DOHH2 (cell line): ENCODE results near the gene BBS9.

Experiments used
- H3F3A ChIP-seq: fragments of 200-600 bp; sonication (generic), shearing (Covaris generic); 2 replicates; pipeline ENCODE4 v1.6.0; 2016; ENCODE audit warnings: antibody characterized with exemption, mild to moderate bottlenecking; ENCODE audit not compliant: control insufficient read depth, insufficient read depth
- H3K27ac ChIP-seq: fragments of 200-600 bp; sonication (generic); 2 replicates; pipeline ENCODE4 v1.5.1; 2014; ENCODE audit warnings: low read depth, mild to moderate bottlenecking, low read length, moderate library complexity
- H3K27me3 ChIP-seq: fragments of 200-600 bp; sonication (generic); 2 replicates; pipeline ENCODE4 v1.6.1; 2014; ENCODE audit warnings: mild to moderate bottlenecking, low read length, mixed read lengths; ENCODE audit not compliant: control insufficient read depth
- H3K36me3 ChIP-seq: fragments of 200-600 bp; sonication (generic); 2 replicates; pipeline ENCODE4 v1.6.1; 2014; ENCODE audit warnings: mild to moderate bottlenecking, low read length, moderate library complexity, mixed read lengths; ENCODE audit not compliant: control insufficient read depth
- H3K4me1 ChIP-seq: fragments of 200-600 bp; sonication (generic); 2 replicates; pipeline ENCODE4 v1.6.1; 2014; ENCODE audit warnings: mild to moderate bottlenecking, low read length, mixed read lengths; ENCODE audit not compliant: control insufficient read depth
- H3K4me2 ChIP-seq: fragments of 200-600 bp; sonication (generic); 2 replicates; pipeline ENCODE4 v1.6.0; 2014; ENCODE audit warnings: mild to moderate bottlenecking, low read length, moderate library complexity
- H3K4me3 ChIP-seq: fragments of 200-600 bp; sonication (generic); 2 replicates; pipeline ENCODE4 v1.5.1; 2014; ENCODE audit warnings: mild to moderate bottlenecking, low read length, mixed read lengths
- H3K79me2 ChIP-seq: fragments of 200-600 bp; sonication (generic); 2 replicates; pipeline ENCODE4 v1.6.1; 2014; ENCODE audit warnings: mild to moderate bottlenecking, low read length, mixed read lengths; ENCODE audit not compliant: control insufficient read depth
- H3K9me2 ChIP-seq: fragments of 200-600 bp; sonication (generic); replicated peaks from 2 replicates; pipeline ENCODE4 v1.6.1; 2014; ENCODE audit warnings: mild to moderate bottlenecking, low read length, mixed read lengths; ENCODE audit not compliant: control insufficient read depth
- H3K9me3 ChIP-seq: fragments of 200-600 bp; sonication (generic); 2 replicates; pipeline ENCODE4 v1.6.1; 2014; ENCODE audit warnings: antibody characterized with exemption, low read length, mixed read lengths; ENCODE audit not compliant: control insufficient read depth, insufficient read depth
- H4K20me1 ChIP-seq: fragments of 200-600 bp; sonication (generic); 2 replicates; pipeline ENCODE4 v1.6.0; 2014; ENCODE audit warnings: low read depth, mild to moderate bottlenecking, antibody characterized with exemption, low read length, moderate library complexity; ENCODE audit not compliant: control insufficient read depth, insufficient read depth
- EZH2phosphoT487 ChIP-seq: fragments of 200-600 bp; sonication (generic); IDR thresholded peaks from 2 replicates; pipeline ENCODE4 v1.6.1; 2017; ENCODE audit warnings: borderline replicate concordance, mild to moderate bottlenecking, antibody characterized with exemption, low read length, moderate library complexity, mixed read lengths
- TF ChIP-seq, protein P1 (sequence below): fragments of 200-600 bp; sonication (generic); IDR thresholded peaks from one replicate; pipeline ENCODE4 v1.5.1; 2014; ENCODE audit warnings: antibody characterized with exemption, mild to moderate bottlenecking, low read depth, low read length; ENCODE audit not compliant: poor library complexity, severe bottlenecking

Gene BBS9

DNA sequence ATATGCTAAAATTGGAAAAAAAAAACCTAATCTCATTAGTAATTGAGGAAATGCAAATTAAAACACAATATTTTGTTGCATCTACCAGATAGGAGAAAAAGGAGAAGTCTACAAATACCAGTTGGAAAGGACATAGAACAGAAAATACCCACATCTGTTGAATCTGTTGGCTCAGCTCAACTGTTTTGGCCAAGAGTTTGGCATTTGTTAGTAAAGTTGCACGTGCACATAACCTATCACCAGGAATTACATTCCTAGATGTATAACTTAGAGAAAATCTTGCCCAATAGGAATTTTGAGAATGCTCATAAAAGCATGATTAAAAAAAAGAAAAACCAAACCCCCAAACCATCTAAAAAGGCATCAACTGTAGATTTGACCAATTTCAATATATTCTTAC lies 493.9 kb downstream of the BBS9 start:
- H3K36me3 ChIP-seq = no peaks in the 10 kb centered on the region
- no peaks in the 10 kb centered on the region for H4K20me1 ChIP-seq
- no peaks in the 10 kb centered on the region for H3K79me2 ChIP-seq
- H3K4me3 ChIP-seq = no peak overlapping the region
- peaks cover 8% of the 10 kb centered on the region for H3K4me1 ChIP-seq
- H3K9me2 ChIP-seq = no peaks in the 10 kb centered on the region
- peaks cover 5% of the 10 kb centered on the region; the same call in 1 of the 2 replicates for H3K9me3 ChIP-seq
- H3K4me2 ChIP-seq = no peak overlapping the region
- no peaks in the 10 kb centered on the region for H3F3A ChIP-seq
- no peak for TF ChIP-seq EZH2phosphoT487
- TF ChIP-seq, protein P1, sequence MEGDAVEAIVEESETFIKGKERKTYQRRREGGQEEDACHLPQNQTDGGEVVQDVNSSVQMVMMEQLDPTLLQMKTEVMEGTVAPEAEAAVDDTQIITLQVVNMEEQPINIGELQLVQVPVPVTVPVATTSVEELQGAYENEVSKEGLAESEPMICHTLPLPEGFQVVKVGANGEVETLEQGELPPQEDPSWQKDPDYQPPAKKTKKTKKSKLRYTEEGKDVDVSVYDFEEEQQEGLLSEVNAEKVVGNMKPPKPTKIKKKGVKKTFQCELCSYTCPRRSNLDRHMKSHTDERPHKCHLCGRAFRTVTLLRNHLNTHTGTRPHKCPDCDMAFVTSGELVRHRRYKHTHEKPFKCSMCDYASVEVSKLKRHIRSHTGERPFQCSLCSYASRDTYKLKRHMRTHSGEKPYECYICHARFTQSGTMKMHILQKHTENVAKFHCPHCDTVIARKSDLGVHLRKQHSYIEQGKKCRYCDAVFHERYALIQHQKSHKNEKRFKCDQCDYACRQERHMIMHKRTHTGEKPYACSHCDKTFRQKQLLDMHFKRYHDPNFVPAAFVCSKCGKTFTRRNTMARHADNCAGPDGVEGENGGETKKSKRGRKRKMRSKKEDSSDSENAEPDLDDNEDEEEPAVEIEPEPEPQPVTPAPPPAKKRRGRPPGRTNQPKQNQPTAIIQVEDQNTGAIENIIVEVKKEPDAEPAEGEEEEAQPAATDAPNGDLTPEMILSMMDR = no peak
- H3K27me3 ChIP-seq = no peaks in the 10 kb centered on the region
- H3K27ac ChIP-seq = no peak overlapping the region

DNA sequence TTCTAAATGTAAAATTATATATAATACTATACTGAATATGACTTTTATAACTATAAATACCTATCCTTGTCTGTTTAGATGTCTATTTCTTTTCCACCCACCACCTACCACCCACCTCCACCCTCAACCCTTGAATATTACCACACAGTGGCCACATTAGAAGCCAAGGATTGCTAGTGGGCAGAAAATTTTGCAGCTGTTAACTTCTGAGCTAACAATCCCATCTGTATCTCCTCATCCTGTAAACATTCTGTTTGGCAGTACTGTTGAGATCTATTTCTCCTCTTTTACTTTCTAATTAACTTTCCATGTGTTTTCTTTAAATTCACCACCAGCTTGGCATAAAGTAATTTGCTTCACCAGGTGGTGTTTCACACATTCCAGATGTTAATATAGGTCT lies 494.9 kb downstream of the BBS9 start:
- TF ChIP-seq, protein P1 = no peak
- no peak for TF ChIP-seq EZH2phosphoT487
- peaks cover 5% of the 10 kb centered on the region; the same call in 1 of the 2 replicates for H3K9me3 ChIP-seq
- H3K9me2 ChIP-seq = no peaks in the 10 kb centered on the region
- H4K20me1 ChIP-seq = no peaks in the 10 kb centered on the region
- no peaks in the 10 kb centered on the region for H3K27me3 ChIP-seq
- no peak overlapping the region for H3K4me3 ChIP-seq
- no peaks in the 10 kb centered on the region for H3K79me2 ChIP-seq
- H3F3A ChIP-seq = no peaks in the 10 kb centered on the region
- no peak overlapping the region for H3K4me2 ChIP-seq
- H3K27ac ChIP-seq = no peak overlapping the region
- H3K4me1 ChIP-seq = peaks cover 8% of the 10 kb centered on the region
- H3K36me3 ChIP-seq = no peaks in the 10 kb centered on the region

DNA sequence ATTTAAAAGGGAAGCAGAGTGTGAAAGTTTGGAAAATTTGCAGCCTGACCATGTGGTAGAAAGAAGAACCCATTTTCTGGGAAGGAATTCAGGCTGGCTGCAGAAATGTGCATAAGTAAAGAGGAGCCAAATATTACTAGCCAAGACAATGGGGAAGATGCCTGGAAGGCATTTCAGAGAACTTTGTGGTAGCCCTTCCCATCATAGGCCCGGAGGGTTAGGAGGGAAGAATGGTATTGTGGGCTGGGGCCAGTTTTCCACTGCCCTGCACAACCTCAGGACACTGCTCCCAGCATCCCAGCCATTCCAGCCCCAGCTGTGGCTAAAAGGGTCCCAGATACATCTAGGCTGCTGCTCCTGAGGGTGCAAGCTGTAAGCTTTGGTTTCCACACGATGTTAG lies 497.5 kb downstream of the BBS9 start:
- no peak overlapping the region for H3K27ac ChIP-seq
- H3K4me1 ChIP-seq = peaks cover 8% of the 10 kb centered on the region

More for the DNA sequence above, 497.5 kb downstream of the BBS9 start:
- TF ChIP-seq, protein P1 = no peak
- TF ChIP-seq EZH2phosphoT487 = no peak
- Histone ChIP-seq H3K9me2 (no peaks in the 10 kb centered on the region), H3F3A (no peaks in the 10 kb centered on the region), H3K79me2 (no peaks in the 10 kb centered on the region), H3K4me3 (no peak overlapping the region), H3K9me3 (no peaks in the 10 kb centered on the region; the same call in 1 of the 2 replicates), H4K20me1 (no peaks in the 10 kb centered on the region), H3K36me3 (no peaks in the 10 kb centered on the region), H3K27me3 (no peaks in the 10 kb centered on the region), H3K4me2 (no peak overlapping the region)
